Kidney glomerular epithelial cell (primary cell): Measurements from ENCODE around the gene FIGN.

Experiments used
- DNase-seq: peaks from one replicate; lab custom pipeline; 2025; lab: John Stamatoyannopoulos, UW

The FIGN gene

DNA sequence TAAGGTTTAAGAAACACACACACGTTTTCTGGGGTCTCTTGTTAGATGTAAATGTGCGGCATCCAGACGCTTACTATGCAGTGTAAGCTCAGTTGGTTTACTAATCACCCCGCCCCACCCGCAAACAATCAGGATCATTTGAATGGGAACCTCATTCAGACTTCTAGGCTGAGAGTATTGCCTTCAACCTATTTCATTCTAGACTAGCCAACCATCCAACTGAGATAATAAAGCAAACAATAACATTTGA lies 1.3 kb upstream of the FIGN start:
- no peak for DNase-seq

- peak; percentile 33 for DNase-seq
These were observed 803 bp upstream of the FIGN start for GRCh38 chr2:163736433-163737189.

DNA sequence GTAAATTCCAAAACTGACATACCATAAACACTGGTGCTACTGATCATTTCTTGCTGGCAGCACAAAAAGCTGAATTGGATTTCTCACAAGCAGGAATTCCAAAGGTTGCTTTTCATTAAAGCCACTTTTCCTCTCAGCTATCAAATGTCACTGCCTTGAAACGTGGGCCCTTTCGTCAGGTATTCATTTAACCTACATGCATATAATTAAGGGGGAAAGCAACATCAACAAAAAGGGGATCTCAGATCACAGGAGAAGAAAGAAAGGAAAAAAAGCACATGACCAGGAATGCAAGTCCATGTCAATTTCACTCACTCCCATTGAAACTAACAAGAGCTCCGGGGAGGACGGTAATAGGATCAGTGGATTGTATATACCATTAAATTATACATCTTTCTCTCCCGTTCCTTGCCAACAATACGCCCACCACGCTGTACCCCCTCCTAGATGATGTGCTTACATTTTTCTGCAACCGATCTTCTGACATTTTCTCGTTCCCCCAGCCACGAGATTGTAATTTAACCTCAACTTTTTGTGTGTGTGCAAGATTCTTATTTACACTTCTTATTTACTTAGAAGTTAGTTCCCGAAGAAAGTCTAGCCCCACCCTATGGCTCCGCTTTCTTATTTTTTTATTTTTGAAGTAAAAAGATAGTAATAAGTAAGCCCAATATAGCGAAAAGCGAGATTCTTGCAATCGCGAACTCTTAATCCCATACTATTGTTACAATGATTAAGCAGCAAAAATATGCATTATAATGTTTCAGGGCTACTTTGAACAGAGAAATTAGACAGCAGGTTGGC lies 725 bp downstream of the FIGN start:
- peak; percentile 53 for DNase-seq

- no peak for DNase-seq
These were observed 1.4 kb downstream of the FIGN start for GRCh38 chr2:163734401-163734800.

DNA sequence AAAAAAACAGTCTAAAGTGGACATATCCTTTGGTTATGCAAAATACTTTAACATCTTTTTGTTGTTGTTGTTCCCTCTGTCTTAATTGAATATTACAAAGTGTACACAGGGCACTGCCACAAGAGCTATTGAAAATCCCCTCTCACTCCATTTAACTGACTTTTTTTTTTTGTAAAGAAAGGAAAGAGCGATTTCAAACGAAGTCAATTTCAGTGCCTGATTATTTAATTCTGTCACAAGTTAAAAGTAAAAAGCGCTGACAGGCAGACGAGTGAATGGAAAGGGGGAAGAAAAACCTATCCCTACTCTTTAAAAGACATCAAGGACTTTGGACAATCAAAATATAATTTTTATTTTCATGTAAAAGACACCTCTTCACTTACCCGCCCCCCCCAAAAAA lies 1.9 kb downstream of the FIGN start:
- no peak for DNase-seq

- peak; percentile 60 for DNase-seq
These were observed 2.4 kb downstream of the FIGN start for GRCh38 chr2:163733301-163733938.

- DNase-seq, result peak; percentile 21
These were observed 3.1 kb downstream of the FIGN start for GRCh38 chr2:163732727-163733126.

DNA sequence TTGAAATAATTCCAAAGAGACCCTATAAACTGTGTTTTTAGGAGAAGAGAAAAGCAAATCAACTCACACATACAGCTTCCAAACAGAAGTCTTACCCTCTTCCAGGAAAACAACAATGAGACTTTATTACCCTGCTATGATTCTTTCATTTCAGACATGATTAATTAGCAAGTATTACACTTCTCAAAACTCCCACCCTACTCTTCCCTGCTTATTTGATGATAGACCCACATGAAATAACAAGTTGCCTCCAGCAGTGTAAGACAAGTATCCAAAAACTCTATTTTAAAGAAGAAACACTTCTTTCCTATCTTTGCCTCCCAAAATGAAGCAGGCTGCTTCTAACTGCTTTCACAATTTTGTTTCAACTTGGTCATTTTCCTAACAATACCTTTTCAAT lies 4.1 kb downstream of the FIGN start:
- peak; percentile 29 for DNase-seq

- DNase-seq, result no peak
These were observed 5.3 kb downstream of the FIGN start for GRCh38 chr2:163730556-163730955.

DNA sequence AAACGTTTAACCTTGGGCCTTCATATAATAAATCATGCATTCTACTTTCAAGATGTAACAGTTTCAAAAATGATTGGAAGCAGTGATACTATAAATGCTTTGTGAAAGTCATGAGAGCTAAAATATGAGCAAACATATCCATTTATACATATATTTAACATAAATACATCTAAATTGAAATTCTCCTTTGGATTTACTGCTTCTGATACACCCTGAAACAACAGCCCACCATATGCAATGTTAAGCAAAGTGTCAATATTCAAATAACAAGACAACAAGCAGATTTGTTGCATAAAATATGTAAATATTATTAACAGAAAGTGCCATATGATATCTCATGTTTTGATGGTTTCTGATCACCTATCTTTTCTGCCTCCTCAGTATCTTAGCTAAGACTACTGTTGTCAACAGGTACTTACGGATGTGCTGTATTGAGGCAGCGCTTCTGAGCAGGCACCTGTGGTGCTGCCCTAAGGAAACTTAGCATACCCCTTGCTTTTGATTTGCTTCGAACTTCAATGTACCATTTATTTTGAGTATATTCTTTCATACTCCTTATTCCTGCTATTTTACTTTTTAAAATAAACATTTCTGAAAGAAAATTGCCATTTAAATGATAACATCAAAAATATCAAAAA lies 6.1 kb downstream of the FIGN start:
- no peak for DNase-seq

DNA sequence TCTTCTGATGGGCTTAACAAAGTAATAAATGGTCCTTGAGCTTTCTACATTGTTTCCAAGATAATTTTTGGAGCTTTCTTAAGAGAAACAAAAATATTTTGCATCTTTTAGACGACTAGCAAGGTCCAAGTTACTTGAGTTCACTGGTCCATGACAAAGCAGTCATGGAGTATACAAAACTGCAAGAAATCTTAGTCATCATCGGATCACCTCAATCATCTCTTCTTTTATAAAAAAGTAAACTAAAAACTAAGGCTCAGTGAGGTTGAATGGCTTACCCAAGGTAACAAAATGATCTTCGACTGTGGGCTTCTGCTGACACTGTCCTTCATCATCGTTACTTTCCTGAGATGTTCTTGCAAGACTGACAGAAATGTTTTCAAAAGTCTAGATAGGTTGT lies 11.9 kb downstream of the FIGN start:
- peak; percentile 10 for DNase-seq

DNA sequence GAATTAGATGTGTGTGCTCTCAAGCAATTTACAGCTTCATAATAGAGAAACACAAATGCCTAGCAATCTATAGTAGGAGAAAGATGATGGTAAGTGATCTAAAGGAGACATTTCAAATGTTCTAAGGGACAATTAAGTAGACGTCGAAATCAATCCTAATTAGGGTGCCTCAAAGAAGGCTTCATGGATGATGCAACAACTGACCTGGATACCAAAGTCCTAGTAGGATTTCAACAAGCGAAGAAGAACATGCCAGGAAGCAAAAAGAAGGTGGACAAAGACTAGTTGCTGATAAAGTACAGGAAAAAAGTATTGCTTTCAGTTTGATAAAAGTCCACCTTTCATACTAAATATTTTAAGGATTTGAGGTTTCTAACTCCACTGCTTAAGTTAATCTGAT lies 12.5 kb downstream of the FIGN start:
- no peak for DNase-seq

DNA sequence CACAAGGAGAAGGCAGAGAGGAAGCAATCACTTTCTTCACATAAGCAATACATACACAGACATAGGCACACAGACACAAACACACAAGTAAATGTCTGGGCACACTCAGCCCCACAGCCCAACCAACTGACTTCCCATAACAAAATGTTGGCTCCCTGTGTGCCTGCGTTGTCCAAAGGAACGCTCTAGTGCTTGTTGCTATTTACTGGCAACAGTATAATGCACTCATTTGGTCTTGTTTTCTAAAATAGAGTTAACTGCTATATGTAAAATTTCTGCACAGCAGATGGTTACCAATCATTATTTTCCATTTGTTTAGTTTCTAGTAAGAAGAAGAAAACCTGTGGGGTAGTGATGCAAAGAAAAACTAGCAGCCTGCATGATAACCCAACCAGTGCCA lies 16.5 kb downstream of the FIGN start:
- DNase-seq, result no peak

DNA sequence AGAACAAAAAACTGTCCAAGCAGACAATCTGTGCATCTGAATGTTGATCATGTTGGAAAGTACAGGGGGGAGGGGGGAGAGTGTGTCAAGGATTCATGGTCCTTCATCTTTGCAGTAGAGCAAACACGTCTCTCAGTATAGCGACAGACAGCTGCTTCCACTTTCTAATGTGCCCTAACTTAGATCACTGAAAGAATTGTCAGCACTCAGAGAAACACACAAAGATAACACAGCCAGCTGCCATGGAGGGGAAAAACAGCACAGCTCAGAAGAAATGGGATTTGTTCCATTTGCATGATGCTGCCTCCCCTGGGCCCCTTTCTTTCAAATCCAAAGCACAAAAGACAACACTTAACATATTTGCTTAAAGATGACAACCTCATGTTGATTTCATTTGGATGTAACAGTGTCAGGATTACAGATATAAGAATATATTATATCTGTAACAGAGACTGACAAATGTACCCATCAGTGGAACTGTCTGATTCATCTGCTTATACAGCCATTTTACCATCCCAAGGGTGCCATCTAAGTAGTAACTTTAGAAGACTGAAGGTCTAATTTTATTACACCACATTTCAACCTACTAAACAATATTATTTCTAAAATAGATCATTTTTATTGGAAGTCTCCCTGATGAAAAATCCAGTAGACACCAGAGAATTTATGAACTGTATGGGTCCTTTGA lies 17.7 kb downstream of the FIGN start:
- no peak for DNase-seq

DNA sequence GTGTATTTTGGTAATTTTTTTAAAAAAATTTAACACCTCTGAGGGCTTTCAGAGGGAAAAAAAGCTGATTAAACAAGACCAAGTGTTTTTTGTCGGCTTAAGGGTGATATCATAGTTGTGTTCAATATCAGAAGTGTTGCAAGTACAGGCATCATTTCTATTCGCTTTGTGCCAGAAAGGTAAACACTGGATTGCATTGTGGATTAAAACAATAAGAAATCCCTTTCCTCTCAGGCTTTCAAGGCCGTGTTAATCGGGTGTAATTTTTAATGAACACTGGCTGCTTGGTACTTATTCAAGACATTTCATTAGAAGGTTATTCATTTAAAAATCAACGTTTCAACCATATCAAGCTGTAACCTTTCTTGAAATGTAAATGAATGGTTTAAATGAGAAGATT lies 18.3 kb downstream of the FIGN start:
- no peak for DNase-seq

- no peak for DNase-seq
These were observed 19.7 kb downstream of the FIGN start for GRCh38 chr2:163716101-163716500.

DNA sequence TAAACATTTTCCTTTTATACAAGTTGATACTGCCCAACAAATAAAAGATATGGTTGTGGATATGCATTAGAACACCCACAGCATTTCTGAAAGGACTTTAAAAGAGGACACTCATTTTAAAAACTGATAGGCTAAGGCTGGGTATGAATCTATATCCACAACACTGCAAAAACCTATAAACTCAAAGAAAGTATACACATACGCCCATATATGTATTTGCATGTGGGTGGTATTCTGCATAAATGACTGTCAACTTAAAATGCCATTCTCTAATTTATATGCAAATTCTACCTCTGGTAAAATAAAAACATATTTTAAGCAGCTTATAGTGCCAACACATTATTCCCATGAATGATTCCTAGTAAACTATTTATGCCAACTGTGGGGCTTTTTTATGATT lies 20.1 kb downstream of the FIGN start:
- DNase-seq, result no peak

DNA sequence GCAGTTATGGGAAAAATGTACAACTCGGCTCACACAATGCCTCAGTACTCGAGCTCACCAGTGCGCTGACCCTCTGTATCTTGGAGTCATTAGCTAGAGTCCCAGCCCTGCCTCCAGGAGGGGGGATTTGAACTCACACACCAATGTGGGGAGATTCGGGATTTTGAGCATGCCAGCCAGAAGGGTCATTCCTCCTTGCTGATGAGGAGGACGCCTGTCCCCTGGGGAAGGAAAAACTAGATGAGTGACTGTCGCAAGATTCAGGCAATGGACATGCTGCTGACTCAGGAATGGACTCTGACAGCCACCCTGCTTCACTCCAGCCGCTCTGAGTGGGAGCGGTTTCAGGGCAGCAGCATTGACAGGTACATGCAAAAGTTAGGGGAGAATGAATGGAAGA lies 20.6 kb downstream of the FIGN start:
- DNase-seq, result no peak

DNA sequence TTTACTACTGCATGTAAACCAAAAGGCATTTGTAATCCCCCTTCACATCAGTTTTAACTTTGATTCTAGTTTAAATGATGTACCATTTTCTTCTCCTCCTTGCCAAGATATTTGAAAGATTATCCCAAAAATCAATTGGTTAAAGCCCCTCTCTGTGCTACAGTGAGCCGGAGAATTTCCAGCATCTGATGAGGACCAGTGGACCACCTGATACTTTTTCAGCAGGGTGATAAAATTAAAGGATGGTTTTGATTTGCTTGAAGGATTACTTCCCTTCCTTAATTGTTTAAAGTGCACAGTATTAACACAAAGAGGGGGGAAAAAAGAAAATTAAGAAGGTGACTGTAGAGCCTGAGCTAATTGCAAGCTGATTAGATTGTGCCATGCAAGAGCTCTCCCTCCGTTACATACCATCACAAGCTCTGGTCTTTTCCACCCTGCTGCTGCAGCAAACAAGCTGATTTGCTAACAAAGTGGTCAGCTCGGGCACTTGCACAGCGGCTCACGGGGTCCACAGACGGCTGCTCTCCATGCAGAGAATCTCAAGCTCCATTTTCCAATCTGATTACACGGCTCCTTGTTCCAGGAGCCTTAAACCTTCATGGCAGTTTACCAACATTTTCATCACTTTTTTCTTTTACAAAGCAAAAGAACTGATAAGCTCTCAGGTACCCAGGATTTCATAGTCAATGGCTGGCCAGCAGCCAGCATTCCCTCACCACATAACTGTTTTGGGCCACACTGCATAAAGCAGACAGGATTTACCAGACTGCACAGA lies 22.1 kb downstream of the FIGN start:
- no peak for DNase-seq

DNA sequence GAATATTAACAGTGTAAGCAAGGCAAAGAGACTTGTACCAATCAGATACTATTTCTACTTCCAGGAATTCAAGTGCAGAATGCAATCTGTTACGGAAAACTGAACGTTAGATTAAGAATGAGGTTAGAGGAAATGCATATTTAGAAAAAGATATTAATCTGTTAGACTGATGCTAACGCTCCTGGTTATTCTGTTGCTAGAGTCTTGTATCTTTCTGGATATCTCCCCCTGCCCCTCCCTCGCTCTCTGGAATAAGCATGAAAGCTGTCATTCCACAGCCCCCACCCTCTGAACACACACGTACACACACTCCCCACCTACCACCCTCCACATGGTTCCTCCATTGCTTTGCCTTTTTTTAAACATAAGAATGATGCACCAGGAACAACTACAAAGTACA lies 24.1 kb downstream of the FIGN start:
- DNase-seq, result no peak

DNA sequence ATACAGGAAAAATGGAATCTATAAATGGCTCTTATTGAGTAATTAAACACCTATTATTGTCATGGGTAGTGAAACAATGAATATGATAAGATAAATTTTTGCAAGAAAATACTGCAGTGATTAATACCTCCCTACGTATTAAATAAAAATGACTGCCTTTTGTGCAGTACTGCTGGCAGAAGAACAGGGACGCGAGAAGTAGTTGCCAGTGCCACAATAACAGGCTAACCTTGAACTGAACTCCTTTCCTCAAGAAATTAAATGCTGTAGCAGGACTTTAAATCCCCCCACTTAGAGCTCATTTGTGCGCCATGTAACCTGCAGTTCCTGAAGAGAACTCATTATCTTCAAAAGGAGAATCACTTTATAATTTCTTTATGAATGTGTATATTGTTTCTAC lies 24.6 kb downstream of the FIGN start:
- DNase-seq, result no peak

DNA sequence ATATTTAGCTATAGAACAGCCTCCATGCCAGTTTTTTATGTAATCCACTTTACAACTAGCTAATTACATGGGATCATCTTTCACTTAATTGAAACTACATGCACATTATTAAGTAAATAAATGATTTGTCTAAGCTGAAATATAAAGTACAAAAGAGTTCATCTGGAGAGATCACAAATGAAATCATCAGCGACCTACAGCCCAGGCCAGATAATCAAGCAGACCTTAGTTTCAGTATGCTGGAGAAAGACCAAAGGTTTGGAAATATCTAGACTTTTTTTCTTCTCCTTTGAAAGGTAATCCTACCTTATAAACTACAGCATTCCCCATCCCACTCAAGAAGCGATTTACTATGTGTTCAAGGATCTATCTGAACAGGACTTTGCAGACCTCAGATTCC lies 26.5 kb downstream of the FIGN start:
- DNase-seq, result no peak
